Loucy (cell line): ENCODE results near the gene CGB1.
"Not testable (repeated sequence)": the region's sequence is repeated elsewhere in the genome, so short reads cannot be mapped to it uniquely, and the experiment has no call there.

Experiments used
- H2AFZ ChIP-seq: fragments of 200-600 bp; sonication (generic); 2 replicates; pipeline ENCODE4 v1.6.0; 2016; ENCODE audit warnings: antibody characterized with exemption, mild to moderate bottlenecking, low read length, moderate library complexity
- H3F3A ChIP-seq: fragments of 200-600 bp; 2 replicates; pipeline ENCODE4 v1.6.0; 2016; ENCODE audit warnings: antibody characterized with exemption, low read depth, mild to moderate bottlenecking
- H3K27me3 ChIP-seq: fragments of 200-600 bp; sonication (generic); 2 replicates; pipeline ENCODE4 v1.6.1; 2014; ENCODE audit warnings: low read length, mild to moderate bottlenecking; ENCODE audit not compliant: insufficient read depth, poor library complexity, severe bottlenecking
- H3K36me3 ChIP-seq: fragments of 200-600 bp; sonication (generic); 2 replicates; pipeline ENCODE4 v1.6.1; 2016; ENCODE audit warnings: low read length; ENCODE audit not compliant: insufficient read depth
- H3K4me1 ChIP-seq: fragments of 200-600 bp; sonication (generic); 2 replicates; pipeline ENCODE4 v1.5.1; 2014; ENCODE audit warnings: low read length, mild to moderate bottlenecking; ENCODE audit not compliant: insufficient read depth, poor library complexity, severe bottlenecking
- H3K4me2 ChIP-seq: fragments of 200-600 bp; sonication (generic); 2 replicates; pipeline ENCODE4 v1.6.0; 2014; ENCODE audit warnings: antibody characterized with exemption, low read length, low read depth, mild to moderate bottlenecking; ENCODE audit not compliant: poor library complexity, severe bottlenecking
- H3K4me3 ChIP-seq: fragments of 200-600 bp; sonication (generic); 2 replicates; pipeline ENCODE4 v1.5.1; 2014; ENCODE audit warnings: low read length, mild to moderate bottlenecking, mixed read lengths; ENCODE audit not compliant: poor library complexity, severe bottlenecking
- H3K79me2 ChIP-seq: fragments of 200-600 bp; sonication (generic); 2 replicates; pipeline ENCODE4 v1.6.1; 2014; ENCODE audit warnings: low read length; ENCODE audit not compliant: insufficient read depth
- H3K9ac ChIP-seq: fragments of 200-600 bp; sonication (generic); 2 replicates; pipeline ENCODE4 v1.6.0; 2014; ENCODE audit warnings: mild to moderate bottlenecking, low read depth, low read length, moderate library complexity; ENCODE audit not compliant: poor library complexity, severe bottlenecking
- H3K9me2 ChIP-seq: fragments of 200-600 bp; sonication (generic); replicated peaks from 2 replicates; pipeline ENCODE4 v1.6.1; 2016; ENCODE audit warnings: low read depth, low read length, mixed read lengths
- H3K9me3 ChIP-seq: fragments of 200-600 bp; sonication (generic); 2 replicates; pipeline ENCODE4 v1.6.1; 2014; ENCODE audit warnings: mild to moderate bottlenecking, antibody characterized with exemption, low read length, low read depth; ENCODE audit not compliant: insufficient read depth
- H4K20me1 ChIP-seq: fragments of 200-600 bp; sonication (generic); 2 replicates; pipeline ENCODE4 v1.6.0; 2014; ENCODE audit warnings: antibody characterized with exemption, low read length, mild to moderate bottlenecking; ENCODE audit not compliant: insufficient read depth, poor library complexity, severe bottlenecking
- CTCF ChIP-seq: fragments of 200-600 bp; sonication (generic); conservative IDR thresholded peaks from 2 replicates; pipeline ENCODE4 v1.5.1; 2014; ENCODE audit warnings: mild to moderate bottlenecking, antibody characterized with exemption, low read length
- EZH2phosphoT487 ChIP-seq: fragments of 200-600 bp; IDR thresholded peaks from 2 replicates; pipeline ENCODE4 v1.6.1; 2018; ENCODE audit warnings: antibody characterized with exemption, mild to moderate bottlenecking, moderate library complexity, borderline replicate concordance

The CGB1 gene

GRCh38 chr19:49036815-49037214 is at the start of gene CGB1:
CGB1 (minus strand) TSS chr19:49036895; CDS start chr19:49036711, 184 bp downstream.
- H3K9me3 ChIP-seq: not testable (repeated sequence)
- peak; percentile 70 for TF ChIP-seq CTCF

GRCh38 chr19:49086296-49086695 is 49.6 kb upstream of the CGB1 start:
- Histone ChIP-seq H3K36me3 (peaks cover 30% of the 10 kb centered on the region), H3K27me3 (peaks cover 5% of the 10 kb centered on the region), H2AFZ (no peak overlapping the region), H3F3A (no peaks in the 10 kb centered on the region), H3K4me2 (peak overlapping the region; percentile 96), H3K9me3 (no peaks in the 10 kb centered on the region), H3K4me3 (peak overlapping the region; percentile 94), H4K20me1 (peaks cover 54% of the 10 kb centered on the region), H3K4me1 (peaks cover 19% of the 10 kb centered on the region), H3K79me2 (peaks cover 61% of the 10 kb centered on the region), H3K9ac (peak overlapping the region; percentile 96), H3K9me2 (no peaks in the 10 kb centered on the region)
- TF ChIP-seq CTCF: no peak
- no peak for TF ChIP-seq EZH2phosphoT487

More at GRCh38 chr19:49036815-49037214, at the start of gene CGB1:
- H3F3A ChIP-seq, H3K4me1 ChIP-seq, H3K79me2 ChIP-seq, H2AFZ ChIP-seq, H3K9me2 ChIP-seq, H3K4me2 ChIP-seq, H4K20me1 ChIP-seq, H3K9ac ChIP-seq, H3K36me3 ChIP-seq, H3K27me3 ChIP-seq, H3K4me3 ChIP-seq: not testable (repeated sequence)

- H4K20me1 ChIP-seq: peaks cover 51% of the 10 kb centered on the region
- H2AFZ ChIP-seq: peak overlapping the region; percentile 53
Measured at GRCh38 chr19:49085868-49086232, 49.2 kb upstream of the CGB1 start.

More at GRCh38 chr19:49085868-49086232, 49.2 kb upstream of the CGB1 start:
- H3K4me1 ChIP-seq: peaks cover 19% of the 10 kb centered on the region
- no peaks in the 10 kb centered on the region for H3F3A ChIP-seq
- peak overlapping the region; percentile 96 for H3K9ac ChIP-seq
- no peak for TF ChIP-seq EZH2phosphoT487
- no peak for TF ChIP-seq CTCF
- peaks cover 56% of the 10 kb centered on the region for H3K79me2 ChIP-seq
- no peaks in the 10 kb centered on the region for H3K9me2 ChIP-seq
- H3K4me3 ChIP-seq: peak overlapping the region; percentile 94
- no peaks in the 10 kb centered on the region for H3K9me3 ChIP-seq
- H3K27me3 ChIP-seq: peaks cover 5% of the 10 kb centered on the region
- H3K4me2 ChIP-seq: peak overlapping the region; percentile 96
- peaks cover 26% of the 10 kb centered on the region for H3K36me3 ChIP-seq
